HepG2 (cell line): Measurements from ENCODE around the gene RPRD1A. TPM values are rescaled to one million over a fixed set of nuclear protein-coding genes. Genes with fewer than 3 reads are reported as not detected.

Source experiments
- CREM ChIP-seq, 2 experiments: sonication (generic) in 1 of 2; formaldehyde crosslinking in 1 of 2; IDR thresholded peaks; 2 replicates each; pipeline versions ENCODE4 v1.4.0 to v1.6.1; 2016 to 2020; ENCODE audit warnings: antibody characterized with exemption in 1 of 2, mild to moderate bottlenecking in 1 of 2, missing genetic modification reagents in 1 of 2
- E2F5 ChIP-seq: sonication (generic); formaldehyde crosslinking; conservative IDR thresholded peaks from 2 replicates; pipeline ENCODE4 v1.4.0; 2020; ENCODE audit warnings: missing genetic modification reagents
- RORA ChIP-seq: sonication (generic); formaldehyde crosslinking; IDR thresholded peaks from 2 replicates; pipeline ENCODE4 v1.5.0; 2020; ENCODE audit warnings: mild to moderate bottlenecking, missing genetic modification reagents, moderate library complexity
- STAT6 ChIP-seq: sonication (generic); formaldehyde crosslinking; IDR thresholded peaks from 2 replicates; pipeline ENCODE4 v1.4.0; 2020; ENCODE audit warnings: missing genetic modification reagents, mild to moderate bottlenecking, borderline replicate concordance
- ZNF431 ChIP-seq: sonication (generic); formaldehyde crosslinking; IDR thresholded peaks from 2 replicates; pipeline ENCODE4 v1.9.0; 2022; ENCODE audit warnings: missing genetic modification reagents, low read depth, mild to moderate bottlenecking, borderline replicate concordance
- ZNF460 ChIP-seq: sonication (generic); formaldehyde crosslinking; IDR thresholded peaks from 2 replicates; pipeline ENCODE4 v1.5.1; 2020; ENCODE audit warnings: missing genetic modification reagents, mild to moderate bottlenecking, borderline replicate concordance
- ZNF510 ChIP-seq: sonication (generic); formaldehyde crosslinking; IDR thresholded peaks from 2 replicates; pipeline ENCODE4 v1.4.0; 2020; ENCODE audit warnings: low read depth, mild to moderate bottlenecking, missing genetic modification reagents
- ZNF644 ChIP-seq: IDR thresholded peaks from 2 replicates; pipeline ENCODE4 v1.6.1; 2016; ENCODE audit warnings: low read depth
- ZNF776 ChIP-seq: sonication (generic); formaldehyde crosslinking; IDR thresholded peaks from 2 replicates; pipeline ENCODE4 v1.4.0; 2020; ENCODE audit warnings: mild to moderate bottlenecking, missing genetic modification reagents
- ZSCAN5A ChIP-seq: sonication (generic); formaldehyde crosslinking; IDR thresholded peaks from 2 replicates; pipeline ENCODE4 v1.8.0; 2022; ENCODE audit warnings: mild to moderate bottlenecking, missing genetic modification reagents, borderline replicate concordance
- polyA plus RNA-seq, 8 experiments: library from polyadenylated mRNA; depleted of rRNA in 3 of 8; stranded (reverse) in 7 of 8; unstranded in 1 of 8; fragments of >200 nt; fragmentation: Illumina TruSeq in 4 of 8; extraction: Trizol in 4 of 8; gene quantifications; 2 replicates each; pipeline versions ENCODE4 v1.2.1 to v1.2.3, GENCODE V29; 2011 to 2016; ENCODE audit warnings: low read depth in 4 of 8, missing spikeins in 1 of 8, mixed read lengths in 1 of 8; ENCODE audit not compliant: insufficient read depth in 1 of 8
- total RNA-seq, 5 experiments: library from RNA; depleted of rRNA; stranded (reverse); fragments of >200 nt; fragmentation: Illumina TruSeq; extraction: Trizol; gene quantifications; 2 replicates each; pipeline ENCODE4 v1.2.3, GENCODE V29; 2016; ENCODE audit warnings: low read depth in 1 of 5

The RPRD1A gene
- total and polyA plus RNA-seq, 2 of the 13 experiments (the other 11 are each of a cell fraction or from before 2014, with no cell fraction given): 42.5 to 78.2 TPM

GRCh38 chr18:36101943-36102342 is 34.6 kb upstream of the RPRD1A start (continued):
- TF ChIP-seq E2F5 (CRISPR knock-in tag): no peak
- no peak for TF ChIP-seq ZNF431 (CRISPR knock-in tag)
- TF ChIP-seq ZSCAN5A: no peak
- no peak for TF ChIP-seq STAT6 (CRISPR knock-in tag)
- no peak for TF ChIP-seq RORA
- no peak for TF ChIP-seq ZNF510 (CRISPR knock-in tag)
- no peak for TF ChIP-seq ZNF460 (CRISPR knock-in tag)
- no peak for TF ChIP-seq CREM (IDR thresholded peaks at IDR 0.05)
- no peak for TF ChIP-seq CREM (CRISPR knock-in tag; IDR thresholded peaks at IDR 0.05)
- TF ChIP-seq ZNF776: no peak
- TF ChIP-seq ZNF644: no peak
- TF ChIP-seq, all 625 proteins: peak for 0
